ENCODE measurements around the gene MINDY4. TPM values are rescaled to one million over a fixed set of nuclear protein-coding genes. Genes with fewer than 3 reads are reported as not detected.
A peak's percentile ranks its signal among the peaks of the same experiment; 100 is the strongest.

MINDY4 gene
- total RNA-seq, 2 experiments from 2014 or later, result 0.36 to 0.60 TPM

GRCh38 chr7:30723776-30724175, 47.4 kb upstream of the MINDY4 start:
- peaks cover 34% of the 10 kb centered on the region for H3K4me1 ChIP-seq (ENCODE audit: insufficient read depth, low read length)
- H3K27ac ChIP-seq (ENCODE audit: low read depth in 1 of 2, low read length in 2 of 2), result no peak overlapping the region
- H3K36me3 ChIP-seq (ENCODE audit: insufficient read depth, low read length), result peaks cover 6% of the 10 kb centered on the region
- no peak for ATAC-seq (ENCODE audit: poor library complexity)
- no peak overlapping the region for H3K27ac Mint-ChIP-seq
- POLR2A ChIA-PET, result no interaction called here
- peaks cover 4% of the 10 kb centered on the region for H3K9me3 Mint-ChIP-seq
- no peaks in the 10 kb centered on the region for H3K27me3 Mint-ChIP-seq
- intact Hi-C loops (cut with DNase I, micrococcal nuclease), result no loop called here
- no peak overlapping the region for H3K4me3 Mint-ChIP-seq
- CTCF ChIA-PET, result no interaction called here
- peaks cover 6 to 15% of the 10 kb centered on the region in 2 experiments for H3K9me3 ChIP-seq (ENCODE audit: control insufficient read depth in 1 of 2, insufficient read depth in 1 of 2, low read length in 2 of 2)
- H3K4me1 Mint-ChIP-seq (ENCODE audit: low read depth), result peaks cover 49% of the 10 kb centered on the region
- H3K4me3 ChIP-seq (ENCODE audit: low read length), result no peak overlapping the region
- no peak for DNase-seq
- TF ChIP-seq, protein P1, sequence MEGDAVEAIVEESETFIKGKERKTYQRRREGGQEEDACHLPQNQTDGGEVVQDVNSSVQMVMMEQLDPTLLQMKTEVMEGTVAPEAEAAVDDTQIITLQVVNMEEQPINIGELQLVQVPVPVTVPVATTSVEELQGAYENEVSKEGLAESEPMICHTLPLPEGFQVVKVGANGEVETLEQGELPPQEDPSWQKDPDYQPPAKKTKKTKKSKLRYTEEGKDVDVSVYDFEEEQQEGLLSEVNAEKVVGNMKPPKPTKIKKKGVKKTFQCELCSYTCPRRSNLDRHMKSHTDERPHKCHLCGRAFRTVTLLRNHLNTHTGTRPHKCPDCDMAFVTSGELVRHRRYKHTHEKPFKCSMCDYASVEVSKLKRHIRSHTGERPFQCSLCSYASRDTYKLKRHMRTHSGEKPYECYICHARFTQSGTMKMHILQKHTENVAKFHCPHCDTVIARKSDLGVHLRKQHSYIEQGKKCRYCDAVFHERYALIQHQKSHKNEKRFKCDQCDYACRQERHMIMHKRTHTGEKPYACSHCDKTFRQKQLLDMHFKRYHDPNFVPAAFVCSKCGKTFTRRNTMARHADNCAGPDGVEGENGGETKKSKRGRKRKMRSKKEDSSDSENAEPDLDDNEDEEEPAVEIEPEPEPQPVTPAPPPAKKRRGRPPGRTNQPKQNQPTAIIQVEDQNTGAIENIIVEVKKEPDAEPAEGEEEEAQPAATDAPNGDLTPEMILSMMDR (IDR thresholded peaks at IDR 0.05), result no peak
- H3K27me3 ChIP-seq (ENCODE audit: control insufficient read depth in 1 of 2, insufficient read depth in 2 of 2, low read length in 2 of 2), result no peaks in the 10 kb centered on the region
- peaks cover 43% of the 10 kb centered on the region for H3K36me3 Mint-ChIP-seq (ENCODE audit: low read depth)

DNA sequence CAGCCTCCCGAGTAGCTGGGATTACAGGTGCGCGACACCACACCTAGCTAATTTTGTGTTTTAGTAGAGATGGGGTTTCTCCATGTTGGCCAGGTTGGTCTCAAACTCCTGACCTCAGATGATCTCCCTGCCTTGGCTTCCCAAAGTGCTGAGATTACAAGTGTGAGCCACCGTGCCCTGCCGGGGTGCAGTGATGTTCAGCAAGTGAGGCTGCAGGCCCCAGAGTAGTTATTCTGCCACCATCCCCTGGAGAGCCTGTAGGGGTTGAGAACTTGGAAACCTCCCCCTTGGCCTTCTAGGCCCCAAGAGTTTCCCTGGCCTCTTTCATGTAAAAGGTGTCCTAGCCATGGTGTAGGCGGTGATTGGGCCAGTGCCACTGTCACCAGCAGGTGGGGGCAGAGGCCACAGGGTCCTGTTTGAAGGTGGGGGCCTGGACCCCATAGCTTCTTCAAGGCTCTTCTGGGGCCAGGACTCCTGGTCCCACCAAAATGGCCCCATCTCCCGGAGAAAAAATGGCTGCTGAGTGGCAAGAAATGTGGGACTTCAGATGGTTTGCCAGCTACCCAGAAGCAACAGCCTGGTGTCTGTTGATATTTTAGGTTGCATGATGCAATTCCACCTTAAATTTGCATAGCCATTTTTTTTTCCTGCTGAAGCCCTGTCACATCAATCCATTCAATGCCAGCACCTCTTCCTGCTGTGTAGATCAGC, 44.8 kb upstream of the MINDY4 start:
- POLR2A ChIA-PET, result interaction anchor here (1.0 to 4.8 kb wide), 13 partner anchors 10 to 441 kb away, joined by 3 to 115 read pairs (median 4); partner anchors contain the start of genes MINDY4 and NOD1
- peak overlapping the region; percentile 78 for H3K4me3 Mint-ChIP-seq
- Histone ChIP-seq H3K27me3 (ENCODE audit: control insufficient read depth in 1 of 2, insufficient read depth in 2 of 2, low read length in 2 of 2) (no peaks in the 10 kb centered on the region), H3K36me3 (ENCODE audit: insufficient read depth, low read length) (no peaks in the 10 kb centered on the region), H3K4me1 (ENCODE audit: insufficient read depth, low read length) (peaks cover 58% of the 10 kb centered on the region), H3K9me3 (ENCODE audit: control insufficient read depth in 1 of 2, insufficient read depth in 1 of 2, low read length in 2 of 2) (no peaks in the 10 kb centered on the region), H3K27ac (ENCODE audit: low read depth in 1 of 2, low read length in 2 of 2) (peak overlapping the region in 1 of 2 donors; percentile 71), H3K4me3 (ENCODE audit: low read length) (peak overlapping the region; percentile 62)
- DNase-seq, result peak in 8 of 14 experiments; percentile 11 to 57 (median 33)
- intact Hi-C loops (cut with DNase I, micrococcal nuclease), result loop anchor here (1.0 to 5.0 kb wide), 2 partner anchors 14 to 134 kb away; partner anchors contain the start of gene GARS1 (in 1 of the 2)
- TF ChIP-seq, protein P1 (IDR thresholded peaks at IDR 0.05), result peak; percentile 49
- ATAC-seq (ENCODE audit: poor library complexity), result peak; percentile 22
- H3K27me3 Mint-ChIP-seq, result no peaks in the 10 kb centered on the region
- CTCF ChIA-PET, result interaction anchor here (1.3 to 1.4 kb wide), 2 partner anchors 12 to 14 kb away, joined by 5 to 8 read pairs; no protein-coding TSS in a partner anchor
- no peaks in the 10 kb centered on the region for H3K9me3 Mint-ChIP-seq
- peak overlapping the region; percentile 85 for H3K27ac Mint-ChIP-seq
- peaks cover 72% of the 10 kb centered on the region for H3K4me1 Mint-ChIP-seq (ENCODE audit: low read depth)
- H3K36me3 Mint-ChIP-seq (ENCODE audit: low read depth), result peaks cover 17% of the 10 kb centered on the region

DNA sequence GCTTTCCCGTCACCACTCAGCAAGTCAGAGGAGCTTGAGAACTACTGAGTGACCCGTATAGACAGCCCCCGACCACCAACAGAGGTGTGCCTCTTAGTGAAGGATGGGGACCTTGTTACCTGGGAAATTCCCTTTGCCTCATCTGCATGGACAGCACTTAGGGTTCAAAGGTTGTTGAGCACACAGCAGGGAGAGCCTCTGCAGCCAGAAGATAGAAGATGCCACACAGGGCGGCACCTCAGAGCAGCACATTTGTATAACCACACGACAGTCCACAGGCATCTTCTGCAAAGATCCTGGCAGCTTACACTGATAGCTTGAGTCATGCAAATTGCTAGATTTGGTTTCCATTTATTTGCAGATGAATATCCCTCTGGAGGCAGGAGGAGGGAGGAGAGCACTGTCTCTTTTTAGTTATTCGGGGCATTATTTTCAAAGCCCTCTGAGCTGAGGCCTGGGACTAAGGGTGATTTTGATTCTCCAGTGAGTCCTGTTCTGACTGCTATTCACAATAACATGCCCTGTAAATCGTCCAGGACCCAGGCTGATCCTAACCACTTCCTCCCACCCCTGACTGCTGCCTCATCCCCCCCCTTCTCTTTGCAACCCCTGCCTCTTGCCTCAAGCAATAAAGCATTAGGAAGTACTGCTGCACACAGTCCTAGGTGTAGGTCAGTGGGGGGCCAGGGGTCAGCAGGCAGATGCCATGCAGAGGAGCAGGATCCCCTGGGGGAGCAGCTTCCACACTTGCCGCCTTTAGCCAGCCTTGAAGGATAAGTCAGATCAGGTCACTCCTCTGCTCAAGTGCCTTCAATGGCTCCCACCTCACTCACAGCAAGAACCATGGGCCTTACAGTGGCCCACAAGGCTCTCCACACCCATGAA, 43.9 kb upstream of the MINDY4 start:
- H3K9me3 Mint-ChIP-seq, result no peaks in the 10 kb centered on the region
- H3K36me3 Mint-ChIP-seq (ENCODE audit: low read depth), result peaks cover 11% of the 10 kb centered on the region
- peak overlapping the region; percentile 85 for H3K27ac Mint-ChIP-seq
- TF ChIP-seq, protein P1 (IDR thresholded peaks at IDR 0.05), result no peak
- DNase-seq (peak; percentile 26 to 93 (median 56)), ATAC-seq (ENCODE audit: poor library complexity) (peak; percentile 93)
- peak overlapping the region; percentile 78 for H3K4me3 Mint-ChIP-seq
- H3K4me1 Mint-ChIP-seq (ENCODE audit: low read depth), result peaks cover 75% of the 10 kb centered on the region
- Histone ChIP-seq H3K27ac (ENCODE audit: low read depth in 1 of 2, low read length in 2 of 2) (peak overlapping the region; percentile 47 to 71), H3K4me3 (ENCODE audit: low read length) (peak overlapping the region; percentile 62), H3K9me3 (ENCODE audit: control insufficient read depth in 1 of 2, insufficient read depth in 1 of 2, low read length in 2 of 2) (no peaks in the 10 kb centered on the region), H3K4me1 (ENCODE audit: insufficient read depth, low read length) (peaks cover 61% of the 10 kb centered on the region), H3K36me3 (ENCODE audit: insufficient read depth, low read length) (no peaks in the 10 kb centered on the region), H3K27me3 (ENCODE audit: control insufficient read depth in 1 of 2, insufficient read depth in 2 of 2, low read length in 2 of 2) (no peaks in the 10 kb centered on the region)
- POLR2A ChIA-PET, result interaction anchor here (1.0 to 4.8 kb wide), 13 partner anchors 9 to 442 kb away, joined by 3 to 115 read pairs (median 4); partner anchors contain the start of genes MINDY4 and NOD1
- no peaks in the 10 kb centered on the region for H3K27me3 Mint-ChIP-seq
- intact Hi-C loops (cut with DNase I, micrococcal nuclease), result loop anchor here in 1 of 2 experiments (1.0 to 5.0 kb wide), 2 partner anchors 13 to 135 kb away; partner anchors contain the start of gene GARS1
- CTCF ChIA-PET, result interaction anchor here (1.3 to 1.4 kb wide), 2 partner anchors 11 to 13 kb away, joined by 5 to 8 read pairs; no protein-coding TSS in a partner anchor

All from CD4-positive, alpha-beta T cell (primary cell).